HG02763 (cell line): Measurements from ENCODE around the gene MLH3.

Experiments used
- ATAC-seq: cut with Tn5 transposase; IDR thresholded peaks from one replicate; pipeline ENCODE4 v1.9.1; 2021; ENCODE audit warnings: mild to moderate bottlenecking, moderate library complexity; ENCODE audit not compliant: unreplicated experiment

Gene MLH3

DNA sequence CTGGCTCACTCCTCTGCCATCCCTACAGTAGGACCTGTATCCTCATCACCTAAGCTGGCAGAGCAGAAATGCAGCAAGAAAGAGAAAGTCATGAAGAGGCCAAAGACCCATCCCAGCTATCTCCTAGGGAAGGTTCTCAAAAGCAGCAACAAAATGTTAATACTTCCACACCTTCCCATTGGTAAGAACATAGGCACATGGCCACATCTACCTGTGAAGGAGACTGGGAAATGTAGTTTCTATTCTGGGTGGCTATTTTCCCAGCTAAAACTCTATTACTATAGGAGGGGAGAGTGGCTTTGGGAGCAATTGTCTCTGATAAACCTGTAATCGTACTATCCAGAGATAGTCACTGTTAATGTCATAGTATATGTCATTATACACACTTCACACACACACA is 62.3 kb downstream of the MLH3 start:
- ATAC-seq, result no peak

DNA sequence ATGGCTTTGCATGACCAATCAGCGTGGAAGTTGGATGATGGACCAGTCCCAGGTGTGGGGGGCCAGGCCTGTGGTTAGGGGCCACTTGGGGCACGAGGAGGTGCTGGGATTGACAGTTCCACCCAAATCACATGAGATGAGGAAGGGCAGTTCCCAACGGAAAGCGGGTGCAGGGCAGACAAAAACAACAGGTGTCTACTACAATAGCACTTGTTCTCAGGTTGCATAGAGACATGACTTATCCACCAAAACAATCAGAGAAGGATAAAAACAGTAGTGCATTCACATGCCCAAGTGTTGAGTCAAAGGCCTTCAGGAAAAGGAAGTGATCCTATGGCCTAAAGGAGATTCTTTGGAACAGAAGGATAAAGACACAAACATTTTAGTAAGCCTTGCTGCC is 63.1 kb downstream of the MLH3 start:
- ATAC-seq, result no peak

- ATAC-seq, result no peak
Measured at GRCh38 chr14:74985806-74986205, 65.5 kb downstream of the MLH3 start.

DNA sequence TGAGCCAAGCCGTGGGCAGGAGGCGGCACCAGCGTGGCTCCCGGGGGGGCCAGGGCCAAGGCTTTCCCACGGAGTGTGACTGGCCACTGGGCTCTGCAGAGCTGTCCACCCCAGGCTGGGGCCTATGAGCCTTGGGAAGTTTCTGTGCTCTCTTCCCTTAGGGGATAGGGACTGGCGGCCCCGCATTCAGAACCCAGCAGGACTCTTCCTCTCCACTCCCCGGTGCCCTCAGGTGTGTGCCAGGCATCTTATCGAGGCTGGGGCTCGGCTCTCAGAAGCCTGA is 66.3 kb downstream of the MLH3 start:
- ATAC-seq, result no peak

- ATAC-seq, result no peak
Measured at GRCh38 chr14:74984236-74985027, 66.8 kb downstream of the MLH3 start.

DNA sequence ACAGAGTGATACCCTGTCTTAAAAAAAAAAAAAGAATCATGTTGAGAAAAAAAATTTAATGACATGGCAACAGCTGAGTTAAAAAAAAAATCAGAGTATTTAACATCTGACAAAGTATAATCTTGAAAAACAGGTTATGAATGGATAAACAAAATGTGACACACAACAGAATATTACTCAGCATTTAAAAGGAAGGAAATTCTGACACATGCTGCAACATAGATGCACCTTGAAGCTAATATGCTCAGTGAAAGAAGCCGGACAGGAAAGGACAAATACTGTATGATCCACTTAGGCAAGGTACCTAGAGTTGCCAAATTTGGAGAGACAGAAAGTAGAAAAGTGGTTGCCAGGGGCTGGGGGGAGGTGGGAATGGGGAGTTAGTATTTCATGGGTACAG is 67.9 kb downstream of the MLH3 start:
- ATAC-seq, result no peak

DNA sequence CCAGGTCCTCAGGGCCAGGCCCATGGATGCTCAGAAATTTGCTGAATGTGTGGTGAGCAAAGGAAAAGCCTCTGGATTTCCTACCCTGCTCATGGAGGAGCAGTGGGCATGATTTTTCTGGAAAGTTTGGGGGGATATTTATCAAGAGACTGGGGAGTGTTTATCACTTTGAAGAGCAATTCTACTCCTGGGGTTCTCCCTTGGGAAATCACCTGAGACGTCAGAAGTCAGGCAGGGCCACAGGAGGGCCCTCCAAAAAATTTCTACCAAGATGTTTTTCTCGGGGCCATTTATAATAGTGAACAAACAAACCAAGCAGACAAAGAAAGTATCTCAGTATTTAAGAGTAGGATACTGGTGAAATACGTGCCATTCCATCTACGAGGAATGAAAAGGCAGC is 68.6 kb downstream of the MLH3 start:
- ATAC-seq, result no peak

GRCh38 chr14:74981833-74982232 is 69.4 kb downstream of the MLH3 start:
- ATAC-seq, result no peak

- no peak for ATAC-seq
Measured at GRCh38 chr14:74981462-74981782, 69.8 kb downstream of the MLH3 start.

GRCh38 chr14:74980731-74981461 is 70.4 kb downstream of the MLH3 start:
- no peak for ATAC-seq

DNA sequence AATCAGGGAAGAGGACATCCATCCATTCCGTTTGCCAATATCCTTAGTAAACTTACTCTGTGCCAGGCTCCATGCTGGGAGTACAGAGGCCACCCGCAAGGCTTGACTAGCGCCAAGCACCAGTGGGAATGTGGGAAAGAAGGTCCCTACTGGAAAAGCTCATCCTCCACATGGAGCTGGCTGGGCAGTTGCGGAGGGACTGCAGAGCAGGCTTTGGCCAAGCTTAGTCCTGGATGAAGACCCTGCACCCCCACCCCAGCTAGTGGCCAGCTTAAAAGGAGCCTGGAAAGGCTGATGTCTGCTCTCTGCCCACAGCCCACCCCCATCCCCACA is 70.9 kb downstream of the MLH3 start:
- no peak for ATAC-seq

DNA sequence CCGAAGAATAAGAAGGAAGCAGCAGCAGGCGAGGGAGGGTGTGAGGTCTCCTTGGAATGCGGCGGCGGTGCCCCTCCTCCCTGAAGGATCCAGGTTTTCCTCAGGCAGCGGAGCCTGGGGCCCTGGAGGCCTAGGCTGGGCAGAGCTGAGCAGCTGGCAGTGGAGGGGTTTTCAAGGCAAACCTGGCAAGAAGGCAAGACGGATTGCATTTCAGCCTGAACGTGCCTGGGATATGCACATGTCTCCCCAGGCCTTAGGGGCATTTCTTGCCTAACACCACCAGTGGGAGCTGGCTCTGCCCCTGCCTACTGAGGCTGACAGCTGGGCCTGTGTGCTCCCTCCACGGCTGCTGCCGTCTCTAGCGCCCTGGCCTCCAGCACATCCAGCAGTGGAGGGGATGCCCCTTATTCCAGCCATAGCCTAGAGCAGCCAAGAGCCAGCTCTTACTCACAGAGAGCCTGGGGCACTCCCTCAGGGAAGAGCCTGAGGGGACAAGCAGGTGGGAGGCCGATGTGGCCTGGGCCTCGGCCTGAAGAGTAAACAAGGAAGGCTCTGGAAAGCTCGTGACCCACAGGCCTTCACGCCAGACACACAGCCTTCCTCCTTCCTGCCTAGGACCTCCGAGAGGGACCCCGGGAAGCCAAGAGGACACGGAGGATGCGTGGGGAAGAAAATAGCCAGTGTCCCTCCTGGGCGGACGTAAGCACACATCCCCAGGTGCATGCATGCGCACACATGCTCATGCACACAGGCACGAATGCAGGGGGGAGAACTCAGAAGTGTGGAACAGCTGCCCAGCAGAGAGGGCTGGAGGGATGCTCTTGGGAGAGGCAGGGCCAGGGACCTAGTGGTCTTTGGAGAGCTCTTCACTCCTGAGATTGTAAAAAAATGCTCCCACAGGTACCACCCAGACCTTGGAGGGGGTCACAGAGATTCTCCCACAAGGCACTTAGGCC is 71.5 kb downstream of the MLH3 start:
- ATAC-seq, result no peak

DNA sequence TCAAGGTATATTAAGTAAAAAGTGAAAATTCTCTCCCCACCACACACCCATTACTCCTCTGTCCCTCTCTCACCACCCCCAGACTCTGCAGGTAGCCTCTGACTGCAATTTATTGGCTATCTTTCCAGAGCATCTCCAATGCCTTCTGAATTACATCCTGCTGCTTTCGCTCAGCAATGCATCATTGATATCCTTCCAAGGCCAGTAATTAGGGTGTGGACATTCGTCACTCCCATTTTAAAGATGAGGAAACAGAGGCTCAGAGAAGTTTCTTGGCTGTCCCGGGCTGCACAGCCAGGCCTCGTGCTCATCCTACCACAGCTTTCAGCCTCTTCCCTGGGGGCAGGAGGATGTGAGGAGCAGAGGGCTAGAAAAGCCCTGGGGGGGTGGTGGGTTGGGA is 72.2 kb downstream of the MLH3 start:
- ATAC-seq, result no peak

- ATAC-seq, result no peak
Measured at GRCh38 chr14:74978416-74978947, 72.8 kb downstream of the MLH3 start.

DNA sequence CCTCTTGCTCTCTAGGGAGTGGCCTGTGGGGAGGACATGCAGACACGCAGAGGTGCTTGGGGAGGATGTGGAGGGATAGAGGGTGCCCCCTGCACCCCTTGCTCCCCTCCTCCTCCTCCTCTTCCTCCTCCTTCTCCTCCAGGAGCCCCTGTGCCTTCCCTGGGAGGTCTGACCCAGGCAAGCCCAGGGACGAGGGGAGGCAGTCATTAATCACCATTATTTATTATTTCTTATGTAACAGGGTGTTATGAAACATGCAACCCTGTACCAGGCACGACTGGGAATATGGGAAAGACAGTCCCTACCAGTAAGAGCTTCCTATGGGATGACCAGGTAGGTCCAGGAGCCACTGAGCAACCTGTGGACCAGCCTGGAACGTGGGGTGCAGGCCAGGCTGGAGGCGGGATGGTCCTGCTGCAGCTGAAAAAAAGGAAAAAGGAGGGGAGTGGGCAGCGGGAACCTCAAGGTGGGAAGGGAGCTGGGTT is 73.3 kb downstream of the MLH3 start:
- ATAC-seq, result no peak

DNA sequence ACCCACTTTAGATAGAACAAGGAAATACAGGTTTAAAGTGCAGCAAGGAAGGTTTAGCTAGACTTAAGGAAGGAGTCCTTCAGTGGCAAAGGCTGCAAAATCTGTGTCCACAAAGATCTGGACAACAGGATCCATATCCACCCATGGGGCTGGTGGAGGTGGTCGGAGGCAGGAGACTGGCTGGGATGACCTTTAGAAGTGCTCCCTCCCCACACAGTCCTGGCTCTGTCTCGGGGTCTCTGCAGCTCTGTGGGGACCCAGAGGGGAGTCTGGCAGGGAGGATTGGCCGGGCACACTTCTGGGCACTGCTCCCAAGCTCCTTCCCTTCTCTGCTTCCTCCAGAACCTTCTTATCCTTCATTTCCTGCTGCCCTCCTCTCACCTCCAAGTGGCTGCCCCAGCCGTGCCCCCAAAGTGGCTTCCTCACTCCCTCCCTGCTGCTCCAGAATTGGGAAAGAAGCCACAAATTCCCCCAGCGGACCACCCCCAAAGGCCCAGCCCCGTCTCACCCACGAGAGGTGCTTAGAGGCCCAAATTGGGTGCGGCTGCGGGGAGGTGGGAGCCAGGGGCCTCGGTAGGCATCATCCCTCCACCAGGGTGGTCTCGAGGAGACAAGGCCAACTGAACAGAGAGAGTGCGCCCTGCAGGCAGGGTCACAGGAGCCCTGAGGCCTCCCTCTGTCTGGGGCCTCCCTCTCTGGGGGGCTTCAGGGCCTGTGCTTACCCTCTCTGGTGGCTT is 73.9 kb downstream of the MLH3 start:
- no peak for ATAC-seq

GRCh38 chr14:74976264-74977113 is 74.8 kb downstream of the MLH3 start:
- no peak for ATAC-seq

- no peak for ATAC-seq
Measured at GRCh38 chr14:74975059-74975810, 76.0 kb downstream of the MLH3 start.

DNA sequence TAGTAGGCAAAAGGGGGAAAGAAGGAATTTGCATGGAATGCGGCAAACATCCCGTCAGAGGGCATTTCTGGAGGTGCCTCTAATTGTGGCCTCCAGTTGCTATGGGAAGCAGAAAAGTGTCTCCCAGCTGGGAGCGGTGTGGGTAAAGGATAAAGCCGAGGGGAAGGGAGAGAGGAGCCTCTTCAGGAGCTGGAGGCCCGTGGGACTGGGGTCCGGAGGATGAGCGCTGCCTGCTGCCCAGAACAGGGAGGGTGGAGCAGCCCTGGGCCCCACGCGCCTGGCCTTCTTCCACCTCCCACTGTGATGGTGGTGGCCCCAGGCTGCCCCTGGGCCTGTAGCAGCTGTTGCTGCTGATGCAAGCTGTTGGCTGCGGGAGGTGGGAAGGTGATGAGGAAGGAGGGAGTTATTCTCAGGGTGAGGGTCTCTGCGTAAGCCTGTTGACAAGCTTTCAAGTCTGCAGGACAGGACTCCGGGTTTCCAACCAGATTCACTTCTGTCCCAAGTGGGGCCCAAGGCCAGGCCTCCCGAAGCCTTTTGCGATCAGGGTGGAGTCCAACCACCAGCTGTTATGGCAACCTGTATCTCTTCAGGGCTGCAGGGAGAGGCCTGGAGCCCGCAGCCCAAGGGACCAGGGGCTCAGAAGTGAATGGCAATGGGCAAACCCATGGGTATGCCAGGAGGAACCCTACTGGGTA is 76.8 kb downstream of the MLH3 start:
- ATAC-seq, result no peak
